ENCODE data around the gene RHOBTB1.

RHOBTB1 gene

DNA sequence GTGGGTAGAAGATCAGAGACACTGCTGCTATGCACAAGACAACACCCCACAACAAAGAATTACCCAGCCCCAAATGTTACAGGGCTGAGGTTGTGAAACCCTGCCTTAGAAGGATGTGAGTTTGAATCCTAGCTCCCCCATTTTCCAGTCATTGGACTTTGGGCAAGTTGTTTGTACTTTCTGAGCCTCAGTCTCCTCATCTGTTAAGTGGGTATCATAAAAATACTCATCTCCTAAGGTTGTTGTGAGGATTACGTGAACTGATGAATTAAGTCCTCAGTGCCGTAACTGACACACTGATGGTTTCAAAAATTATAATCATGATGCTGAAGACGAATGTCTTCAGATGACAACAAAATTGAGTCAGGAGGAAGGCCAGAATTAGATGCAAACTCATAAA, 30.3 kb downstream of the RHOBTB1 start:
- TF ChIP-seq, protein P1, sequence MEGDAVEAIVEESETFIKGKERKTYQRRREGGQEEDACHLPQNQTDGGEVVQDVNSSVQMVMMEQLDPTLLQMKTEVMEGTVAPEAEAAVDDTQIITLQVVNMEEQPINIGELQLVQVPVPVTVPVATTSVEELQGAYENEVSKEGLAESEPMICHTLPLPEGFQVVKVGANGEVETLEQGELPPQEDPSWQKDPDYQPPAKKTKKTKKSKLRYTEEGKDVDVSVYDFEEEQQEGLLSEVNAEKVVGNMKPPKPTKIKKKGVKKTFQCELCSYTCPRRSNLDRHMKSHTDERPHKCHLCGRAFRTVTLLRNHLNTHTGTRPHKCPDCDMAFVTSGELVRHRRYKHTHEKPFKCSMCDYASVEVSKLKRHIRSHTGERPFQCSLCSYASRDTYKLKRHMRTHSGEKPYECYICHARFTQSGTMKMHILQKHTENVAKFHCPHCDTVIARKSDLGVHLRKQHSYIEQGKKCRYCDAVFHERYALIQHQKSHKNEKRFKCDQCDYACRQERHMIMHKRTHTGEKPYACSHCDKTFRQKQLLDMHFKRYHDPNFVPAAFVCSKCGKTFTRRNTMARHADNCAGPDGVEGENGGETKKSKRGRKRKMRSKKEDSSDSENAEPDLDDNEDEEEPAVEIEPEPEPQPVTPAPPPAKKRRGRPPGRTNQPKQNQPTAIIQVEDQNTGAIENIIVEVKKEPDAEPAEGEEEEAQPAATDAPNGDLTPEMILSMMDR (IDR thresholded peaks at IDR 0.05), result no peak
- no peak for DNase-seq (ENCODE audit: low spot score)
- Histone ChIP-seq H3K4me3 (no peak overlapping the region), H3K27ac (peak overlapping the region; percentile 50 to 64)

DNA sequence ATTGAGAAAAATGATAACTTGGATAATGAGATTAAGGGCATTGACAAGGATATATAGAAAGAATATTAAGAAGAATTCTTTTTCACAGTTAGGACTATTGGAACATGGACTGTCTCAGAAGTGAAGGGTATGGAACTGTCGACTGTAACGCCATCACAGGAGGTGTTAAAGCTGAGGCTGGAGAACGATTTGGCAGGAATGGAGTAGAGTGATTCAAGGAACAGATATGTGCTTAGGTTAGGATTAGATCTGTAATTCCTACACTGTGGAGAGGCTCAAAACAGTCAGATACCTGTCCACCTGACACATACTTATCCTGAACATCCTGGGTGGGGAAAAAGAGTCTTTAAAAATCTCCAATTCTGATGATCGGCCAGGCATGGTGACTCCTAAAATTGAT, 30.9 kb downstream of the RHOBTB1 start:
- DNase-seq (ENCODE audit: low spot score), result no peak
- TF ChIP-seq, protein P1 (IDR thresholded peaks at IDR 0.05), result no peak
- H3K4me3 ChIP-seq, result no peak overlapping the region
- H3K27ac ChIP-seq, result peak overlapping the region; percentile 50 to 64

DNA sequence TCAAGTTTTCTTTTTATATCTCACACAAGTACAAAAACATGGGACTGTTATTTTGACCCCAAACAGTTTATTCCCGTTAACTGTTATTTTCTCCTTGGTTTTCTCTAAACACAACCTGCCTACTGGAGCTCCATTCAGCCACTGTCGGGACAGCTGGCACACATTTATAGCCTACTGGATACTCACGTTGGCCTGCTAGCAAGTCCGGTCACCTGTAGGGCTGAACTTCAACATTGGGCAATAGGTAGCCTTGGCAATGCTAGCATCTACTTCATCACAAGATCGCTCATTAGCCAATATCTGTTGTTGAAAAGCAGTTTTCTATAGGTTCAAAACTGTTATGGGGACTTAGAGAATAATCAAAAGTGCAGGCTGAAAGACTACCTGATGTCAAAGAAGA, 32.3 kb downstream of the RHOBTB1 start:
- Histone ChIP-seq H3K27ac (peak overlapping the region; percentile 68 to 78), H3K4me3 (no peak overlapping the region)
- DNase-seq (ENCODE audit: low spot score), result no peak
- TF ChIP-seq, protein P1 (IDR thresholded peaks at IDR 0.05), result no peak

DNA sequence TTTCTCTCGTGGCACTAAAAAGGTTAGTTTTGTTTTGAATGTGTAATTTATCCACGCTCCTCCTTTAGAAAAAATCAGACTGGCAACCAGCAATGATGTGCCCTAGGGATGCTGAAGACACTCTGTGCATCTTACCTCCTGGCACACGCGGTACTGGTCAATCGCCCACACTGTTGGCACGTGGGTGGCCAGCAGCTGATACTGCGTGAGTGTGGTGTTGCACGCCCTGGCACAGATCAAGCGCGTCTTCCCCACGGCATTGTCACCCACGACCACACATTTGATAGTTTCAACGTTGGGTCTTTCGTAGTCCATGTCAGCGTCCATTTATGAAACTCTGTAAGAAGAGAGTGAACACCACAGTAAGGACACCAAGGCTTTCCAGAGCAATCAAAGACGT, 32.8 kb downstream of the RHOBTB1 start:
- Histone ChIP-seq H3K4me3 (peak overlapping the region; percentile 38), H3K27ac (peak overlapping the region; percentile 68 to 78)
- no peak for DNase-seq (ENCODE audit: low spot score)
- TF ChIP-seq, protein P1 (IDR thresholded peaks at IDR 0.05), result no peak

DNA sequence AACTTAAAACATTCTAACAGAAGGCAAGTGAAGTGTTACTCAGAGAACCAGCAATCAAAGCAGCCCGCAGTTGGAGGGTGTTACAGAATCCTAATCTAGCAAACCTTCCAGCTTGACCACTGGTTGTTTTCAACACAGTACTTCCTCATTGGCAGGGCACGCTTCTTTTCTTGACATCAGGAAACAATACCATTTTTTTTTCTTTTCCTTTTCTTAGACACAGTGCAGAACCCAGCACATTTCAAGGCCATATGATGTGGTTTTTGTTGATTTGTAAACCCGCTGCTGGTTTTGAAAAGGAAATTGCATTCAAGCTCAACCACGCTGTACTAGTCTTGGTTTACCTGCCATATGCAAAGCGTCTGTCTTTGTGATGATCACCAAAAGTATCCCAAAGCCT, 33.4 kb downstream of the RHOBTB1 start:
- TF ChIP-seq, protein P1 (IDR thresholded peaks at IDR 0.05), result no peak
- DNase-seq (ENCODE audit: low spot score), result no peak
- peak overlapping the region; percentile 38 for H3K4me3 ChIP-seq
- peak overlapping the region; percentile 68 to 78 for H3K27ac ChIP-seq

DNA sequence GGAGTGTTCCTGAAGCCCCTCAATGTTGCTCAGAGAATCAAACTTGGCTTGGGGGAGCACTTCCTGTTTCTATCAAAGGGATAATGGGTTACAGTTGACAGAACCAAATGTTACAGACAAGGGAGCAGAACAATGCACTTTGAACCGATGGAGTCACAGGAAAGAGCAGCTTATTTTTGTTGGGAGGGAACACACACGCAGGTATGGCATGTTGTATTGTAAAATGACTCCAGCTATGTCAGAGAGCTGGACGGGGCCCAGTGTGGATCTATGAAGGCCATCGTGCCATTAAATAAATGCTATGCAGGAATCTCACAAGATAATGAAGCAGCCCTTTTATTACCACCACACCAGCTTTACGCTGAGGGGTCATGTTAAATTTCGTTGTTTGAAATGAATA, 35.1 kb downstream of the RHOBTB1 start:
- Histone ChIP-seq H3K27ac (peak overlapping the region; percentile 14 to 68), H3K4me3 (no peak overlapping the region)
- DNase-seq (ENCODE audit: low spot score), result no peak
- TF ChIP-seq, protein P1 (IDR thresholded peaks at IDR 0.05), result no peak

DNA sequence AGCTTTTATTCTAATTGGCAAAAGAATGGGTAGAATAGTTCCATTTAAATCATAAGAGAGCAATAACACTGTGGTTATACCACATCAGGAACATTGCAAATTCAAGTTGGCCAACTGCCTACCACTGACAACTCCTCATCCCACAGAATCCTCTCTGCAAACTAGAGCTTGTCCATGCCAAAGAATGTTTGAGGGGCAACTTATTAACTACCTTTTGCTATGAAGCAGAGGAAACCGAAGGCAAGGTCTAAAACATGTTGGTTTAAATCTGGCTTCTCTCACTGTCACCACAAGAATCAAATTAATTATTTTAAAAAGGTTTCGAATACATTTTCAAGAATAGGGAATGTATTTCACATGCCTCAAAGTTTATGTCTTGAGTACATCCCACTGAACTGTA, 36.0 kb downstream of the RHOBTB1 start:
- peak overlapping the region in 1 of 2 donors; percentile 7 for H3K27ac ChIP-seq
- DNase-seq (ENCODE audit: low spot score), result no peak
- TF ChIP-seq, protein P1 (IDR thresholded peaks at IDR 0.05), result no peak
- no peak overlapping the region for H3K4me3 ChIP-seq
